DND-41 (cell line): ENCODE measurements around the gene FLAD1.

ENCODE experiments used
- ATAC-seq: fragments of 200-7000 bp; cut with Tn5 transposase; 3 replicates; pipeline ENCODE4 v1.9.1; 2021; ENCODE audit warnings: low read depth; ENCODE audit not compliant: insufficient read depth
- DNase-seq: peaks from one replicate; pipeline ENCODE4 v3.0.0-alpha.2; 2020
- H2AFZ ChIP-seq: 2 replicates; pipeline ENCODE4 v1.6.0; 2012; ENCODE audit warnings: low read depth, low read length
- H3K27ac ChIP-seq: 2 replicates; pipeline ENCODE4 v1.5.1; 2012; ENCODE audit warnings: low read length, inconsistent platforms
- H3K27me3 ChIP-seq: fragments of 200-600 bp; sonication (generic); 2 replicates; pipeline ENCODE4 v1.6.0; 2012; ENCODE audit warnings: low read length, mild to moderate bottlenecking, inconsistent platforms; ENCODE audit not compliant: insufficient read depth, poor library complexity
- H3K36me3 ChIP-seq: 2 replicates; pipeline ENCODE4 v1.5.1; 2012; ENCODE audit warnings: low read length, inconsistent platforms; ENCODE audit not compliant: insufficient read depth
- H3K4me1 ChIP-seq: 2 replicates; pipeline ENCODE4 v1.5.1; 2012; ENCODE audit warnings: mild to moderate bottlenecking, low read length; ENCODE audit not compliant: insufficient read depth
- H3K4me2 ChIP-seq: 2 replicates; pipeline ENCODE4 v1.6.0; 2012; ENCODE audit warnings: mild to moderate bottlenecking, moderate library complexity, low read length, inconsistent platforms; ENCODE audit not compliant: insufficient read depth
- H3K4me3 ChIP-seq, 2 experiments: fragments of 200-600 bp in 1 of 2; shearing (Covaris generic) in 1 of 2; 2 replicates each; pipeline ENCODE4 v1.5.1; 2012 to 2016; ENCODE audit warnings: inconsistent platforms in 2 of 2, low read length in 2 of 2, mild to moderate bottlenecking in 2 of 2, low read depth in 1 of 2, moderate library complexity in 1 of 2
- H3K79me2 ChIP-seq: 2 replicates; pipeline ENCODE4 v1.6.0; 2012; ENCODE audit warnings: low read length, inconsistent platforms; ENCODE audit not compliant: insufficient read depth
- H3K9ac ChIP-seq: 2 replicates; pipeline ENCODE4 v1.6.0; 2012; ENCODE audit warnings: low read depth, mild to moderate bottlenecking, inconsistent platforms, low read length, moderate library complexity
- H3K9me3 ChIP-seq: 2 replicates; pipeline ENCODE4 v1.5.1; 2012; ENCODE audit warnings: low read length, moderate library complexity, mild to moderate bottlenecking, inconsistent platforms; ENCODE audit not compliant: insufficient read depth, severe bottlenecking
- H4K20me1 ChIP-seq: 2 replicates; pipeline ENCODE4 v1.6.0; 2012; ENCODE audit warnings: low read length; ENCODE audit not compliant: insufficient read depth
- EZH2 ChIP-seq: IDR thresholded peaks from 3 replicates; pipeline ENCODE4 v1.6.1; 2012; ENCODE audit warnings: borderline replicate concordance, low read depth, mild to moderate bottlenecking, moderate library complexity, low read length, inconsistent platforms; ENCODE audit not compliant: severe bottlenecking
- TF ChIP-seq, protein P1 (sequence below): IDR thresholded peaks from 2 replicates; pipeline ENCODE4 v1.5.1; 2012; ENCODE audit warnings: borderline replicate concordance, low read length, moderate library complexity, mild to moderate bottlenecking; ENCODE audit not compliant: poor library complexity, severe bottlenecking; ENCODE audit errors: extremely low read depth

FLAD1 gene

DNA sequence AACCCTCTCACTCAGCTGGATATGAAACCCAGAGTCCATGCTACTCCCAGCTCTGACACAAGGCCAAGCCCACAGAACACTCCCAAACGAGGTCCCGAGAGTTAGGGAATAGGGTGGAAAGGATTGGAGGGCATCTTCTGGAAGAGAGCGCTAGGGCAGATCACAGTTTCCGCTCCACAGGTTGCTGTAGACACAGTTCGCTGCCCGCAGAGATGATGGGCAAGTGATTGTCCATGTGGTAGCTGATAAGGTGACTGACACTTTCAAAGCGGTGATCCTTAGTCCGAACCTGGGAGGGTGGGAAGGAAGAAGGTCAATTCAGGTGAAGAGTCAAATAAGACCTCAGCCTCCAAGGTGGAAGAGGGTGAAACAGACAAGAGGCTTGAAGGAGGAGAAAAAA, 19.5 kb upstream of the FLAD1 start:
- Histone ChIP-seq H3K79me2 (peaks cover 39% of the 10 kb centered on the region), H3K4me2 (peak overlapping the region; percentile 84; the same call in 1 of the 2 replicates), H3K9ac (peak overlapping the region; percentile 97; the same call in 1 of the 2 replicates), H4K20me1 (peaks cover 23% of the 10 kb centered on the region; the same call in 1 of the 2 replicates), H3K4me3 (no peak overlapping the region), H3K9me3 (no peaks in the 10 kb centered on the region), H3K27ac (no peak overlapping the region), H3K4me1 (peaks cover 39% of the 10 kb centered on the region), H3K36me3 (peaks cover 69% of the 10 kb centered on the region), H3K27me3 (no peaks in the 10 kb centered on the region), H2AFZ (no peak overlapping the region)
- DNase-seq: no peak
- TF ChIP-seq EZH2: no peak
- ATAC-seq: no peak

DNA sequence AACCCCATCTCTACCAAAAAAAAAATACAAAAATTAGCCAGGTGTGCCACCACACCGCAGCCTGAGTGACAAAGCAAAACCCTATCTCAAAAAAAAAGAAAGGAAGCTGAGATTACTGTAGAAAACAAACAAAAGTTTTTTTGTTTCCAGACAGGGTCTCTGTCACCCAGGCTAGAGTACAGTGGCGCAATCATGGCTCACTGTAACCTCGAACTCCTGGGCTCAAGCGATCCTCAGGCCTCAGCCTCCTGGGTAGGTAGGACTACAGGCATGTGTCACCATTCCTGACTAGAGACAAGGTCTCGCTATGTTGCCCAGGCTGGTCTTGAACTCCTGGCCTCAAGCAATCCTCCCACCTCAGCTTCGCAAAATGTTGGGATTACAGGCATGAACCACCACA, 18.8 kb upstream of the FLAD1 start:
- Histone ChIP-seq H3K36me3 (peaks cover 69% of the 10 kb centered on the region), H3K9ac (no peak overlapping the region)

DNA sequence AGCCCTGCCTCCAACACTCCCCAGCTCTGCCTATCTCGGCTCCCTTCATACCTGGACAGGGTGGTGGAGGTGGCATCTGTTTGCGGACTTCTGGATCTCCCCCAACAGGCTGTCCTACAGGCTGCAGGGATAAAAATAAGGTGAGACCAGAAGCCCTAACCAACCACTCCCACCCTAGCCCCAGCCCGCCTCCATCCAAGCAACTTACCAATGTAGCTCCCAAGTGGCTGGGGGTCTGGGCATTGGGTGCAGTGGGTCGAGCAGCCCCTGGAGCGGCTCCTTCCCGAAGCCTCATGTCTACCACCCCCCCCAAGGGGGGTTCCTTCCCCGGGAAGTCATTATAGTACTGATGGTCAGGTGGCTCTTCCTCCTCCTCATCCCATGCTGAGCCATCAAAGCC, 17.0 kb upstream of the FLAD1 start:
- Histone ChIP-seq H3K36me3 (peaks cover 72% of the 10 kb centered on the region), H3K4me1 (peaks cover 26% of the 10 kb centered on the region)
- ATAC-seq: no peak

More for the DNA sequence above, 18.8 kb upstream of the FLAD1 start:
- Histone ChIP-seq H3K4me3 (no peak overlapping the region), H3K27ac (no peak overlapping the region), H3K4me2 (no peak overlapping the region), H3K27me3 (no peaks in the 10 kb centered on the region), H2AFZ (no peak overlapping the region), H3K4me1 (peaks cover 35% of the 10 kb centered on the region), H3K79me2 (peaks cover 44% of the 10 kb centered on the region), H3K9me3 (no peaks in the 10 kb centered on the region), H4K20me1 (peaks cover 23% of the 10 kb centered on the region)
- DNase-seq (no peak), ATAC-seq (no peak)
- TF ChIP-seq, protein P1, sequence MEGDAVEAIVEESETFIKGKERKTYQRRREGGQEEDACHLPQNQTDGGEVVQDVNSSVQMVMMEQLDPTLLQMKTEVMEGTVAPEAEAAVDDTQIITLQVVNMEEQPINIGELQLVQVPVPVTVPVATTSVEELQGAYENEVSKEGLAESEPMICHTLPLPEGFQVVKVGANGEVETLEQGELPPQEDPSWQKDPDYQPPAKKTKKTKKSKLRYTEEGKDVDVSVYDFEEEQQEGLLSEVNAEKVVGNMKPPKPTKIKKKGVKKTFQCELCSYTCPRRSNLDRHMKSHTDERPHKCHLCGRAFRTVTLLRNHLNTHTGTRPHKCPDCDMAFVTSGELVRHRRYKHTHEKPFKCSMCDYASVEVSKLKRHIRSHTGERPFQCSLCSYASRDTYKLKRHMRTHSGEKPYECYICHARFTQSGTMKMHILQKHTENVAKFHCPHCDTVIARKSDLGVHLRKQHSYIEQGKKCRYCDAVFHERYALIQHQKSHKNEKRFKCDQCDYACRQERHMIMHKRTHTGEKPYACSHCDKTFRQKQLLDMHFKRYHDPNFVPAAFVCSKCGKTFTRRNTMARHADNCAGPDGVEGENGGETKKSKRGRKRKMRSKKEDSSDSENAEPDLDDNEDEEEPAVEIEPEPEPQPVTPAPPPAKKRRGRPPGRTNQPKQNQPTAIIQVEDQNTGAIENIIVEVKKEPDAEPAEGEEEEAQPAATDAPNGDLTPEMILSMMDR: no peak
- TF ChIP-seq EZH2: no peak

DNA sequence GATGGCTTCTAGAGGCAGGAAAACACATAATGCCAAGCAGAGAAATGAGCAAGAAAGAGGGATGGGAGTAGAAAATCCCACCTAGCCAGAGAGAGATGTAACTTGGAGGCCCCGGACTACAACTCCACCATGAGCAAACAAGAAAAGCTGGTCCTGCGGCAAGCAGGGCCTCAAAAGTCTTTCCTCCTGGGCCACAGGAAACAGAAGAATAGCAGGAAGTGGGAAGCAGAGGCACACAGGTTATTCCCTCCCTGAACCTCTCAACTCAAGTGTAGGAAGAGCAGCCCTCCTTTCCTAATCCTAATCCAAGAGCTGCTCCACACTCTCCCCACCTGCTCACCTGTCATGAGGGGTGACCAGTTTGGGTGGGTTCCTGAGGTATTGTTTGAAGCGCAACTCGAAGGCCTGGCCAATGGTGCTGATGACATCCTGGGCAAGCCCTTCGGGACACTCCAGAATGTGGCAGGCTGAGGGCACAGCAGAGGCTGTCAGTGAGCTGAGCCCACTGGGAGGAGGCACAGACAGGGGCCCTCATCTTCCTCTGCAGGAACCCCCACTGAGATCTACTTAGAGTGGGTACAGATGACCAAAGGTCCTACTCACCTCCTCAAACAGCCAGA, 15.7 kb upstream of the FLAD1 start:
- no peak overlapping the region for H3K27ac ChIP-seq
- no peak overlapping the region for H2AFZ ChIP-seq
- H3K79me2 ChIP-seq: peaks cover 47% of the 10 kb centered on the region
- no peak overlapping the region for H3K9ac ChIP-seq
- peaks cover 24% of the 10 kb centered on the region for H4K20me1 ChIP-seq
- H3K36me3 ChIP-seq: peaks cover 76% of the 10 kb centered on the region
- H3K27me3 ChIP-seq: no peaks in the 10 kb centered on the region
- ATAC-seq: no peak
- peaks cover 32% of the 10 kb centered on the region for H3K4me1 ChIP-seq
- DNase-seq: no peak
- TF ChIP-seq, protein P1: no peak
- no peak for TF ChIP-seq EZH2
- H3K4me3 ChIP-seq: no peak overlapping the region
- no peak overlapping the region for H3K4me2 ChIP-seq
- H3K9me3 ChIP-seq: no peaks in the 10 kb centered on the region

More for the DNA sequence above, 17.0 kb upstream of the FLAD1 start:
- TF ChIP-seq, protein P1: no peak
- no peak for TF ChIP-seq EZH2
- Histone ChIP-seq H3K27me3 (no peaks in the 10 kb centered on the region), H3K27ac (no peak overlapping the region), H3K4me2 (no peak overlapping the region), H2AFZ (no peak overlapping the region), H3K9me3 (no peaks in the 10 kb centered on the region), H4K20me1 (peaks cover 19% of the 10 kb centered on the region), H3K9ac (no peak overlapping the region), H3K4me3 (no peak overlapping the region), H3K79me2 (peaks cover 46% of the 10 kb centered on the region)
- DNase-seq: no peak
